GM21367 (cell line): ENCODE measurements around the gene ASIC1.

Source experiments
- ATAC-seq: cut with Tn5 transposase; IDR thresholded peaks from one replicate; pipeline ENCODE4 v1.9.1; 2021; ENCODE audit not compliant: unreplicated experiment

The ASIC1 gene

DNA sequence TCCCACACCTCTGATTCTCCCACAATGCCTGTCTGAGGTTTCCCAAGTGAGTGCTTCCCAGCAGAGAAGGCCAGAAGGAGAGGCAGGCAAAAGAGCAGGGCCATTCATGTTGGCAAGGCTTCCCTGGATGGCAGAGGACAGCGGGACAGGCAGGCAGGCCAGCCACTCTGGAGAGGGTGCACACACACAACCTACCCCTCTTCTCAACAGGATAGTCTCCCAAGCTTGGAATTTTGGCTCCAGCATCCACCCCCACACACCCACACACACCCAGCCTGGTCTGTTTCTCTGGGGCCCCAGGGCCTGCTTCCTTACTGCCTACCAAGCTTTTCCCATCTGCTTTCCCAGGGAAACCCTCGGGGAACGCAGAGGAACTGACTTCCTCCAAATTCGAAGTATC is 16.7 kb upstream of the ASIC1 start:
- no peak for ATAC-seq

DNA sequence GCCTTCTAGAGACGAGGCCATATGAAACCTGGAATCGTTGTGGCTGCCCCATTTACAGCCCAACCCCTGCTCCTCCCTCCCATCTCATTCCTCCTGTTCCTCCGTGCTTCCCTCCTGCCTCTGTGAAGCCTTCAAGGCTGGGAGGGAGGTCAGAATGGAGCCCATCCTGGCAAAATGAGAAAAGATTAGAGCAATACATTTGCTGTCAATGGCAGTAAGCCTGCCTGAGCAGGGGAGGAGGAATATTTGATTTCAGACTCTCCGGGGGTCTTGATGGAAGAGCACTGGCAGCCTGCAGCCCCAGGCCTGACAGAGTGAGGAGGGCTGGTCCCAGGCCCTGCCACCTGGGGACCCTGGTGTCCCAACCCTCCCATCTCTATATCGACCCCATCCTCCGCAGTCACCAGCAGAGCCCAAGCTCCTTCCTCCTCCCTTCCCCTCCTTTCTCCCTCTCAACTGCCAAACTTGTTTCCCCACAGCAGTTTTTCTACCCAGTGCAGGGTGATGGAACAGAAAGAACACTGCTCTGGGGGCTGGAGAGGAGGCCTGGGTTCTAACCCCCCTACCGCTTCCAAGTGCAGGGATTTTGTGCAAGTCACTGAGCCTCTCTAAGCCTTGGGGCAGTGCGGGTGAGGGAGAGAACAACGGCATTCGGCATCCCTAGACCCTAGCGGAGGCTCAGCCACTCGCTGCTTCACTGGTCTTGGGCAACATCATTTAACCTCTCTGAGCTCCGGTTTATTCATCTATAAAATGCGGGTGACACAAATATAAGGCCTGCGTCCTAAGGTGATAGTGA is 16.1 kb upstream of the ASIC1 start:
- ATAC-seq, result no peak

DNA sequence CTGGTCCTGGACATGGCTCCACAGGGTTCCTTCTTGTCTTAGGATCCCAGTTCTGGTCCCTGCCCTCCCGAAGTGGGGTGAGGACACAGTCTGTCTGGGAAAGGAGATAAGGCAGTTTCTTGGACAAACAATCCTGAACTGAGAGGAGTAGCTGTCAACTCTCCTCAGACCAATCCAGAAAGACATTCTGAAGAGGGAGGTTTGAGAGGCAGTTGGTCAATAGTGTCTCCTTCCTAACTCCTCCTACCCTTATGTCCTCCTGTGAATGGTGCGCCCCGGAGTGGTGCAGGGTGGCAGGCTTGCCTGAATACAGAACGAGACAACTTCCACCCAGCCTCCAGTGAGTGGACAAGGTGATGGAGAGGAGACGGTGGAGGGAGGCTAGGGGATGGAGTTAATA is 15.4 kb upstream of the ASIC1 start:
- no peak for ATAC-seq

DNA sequence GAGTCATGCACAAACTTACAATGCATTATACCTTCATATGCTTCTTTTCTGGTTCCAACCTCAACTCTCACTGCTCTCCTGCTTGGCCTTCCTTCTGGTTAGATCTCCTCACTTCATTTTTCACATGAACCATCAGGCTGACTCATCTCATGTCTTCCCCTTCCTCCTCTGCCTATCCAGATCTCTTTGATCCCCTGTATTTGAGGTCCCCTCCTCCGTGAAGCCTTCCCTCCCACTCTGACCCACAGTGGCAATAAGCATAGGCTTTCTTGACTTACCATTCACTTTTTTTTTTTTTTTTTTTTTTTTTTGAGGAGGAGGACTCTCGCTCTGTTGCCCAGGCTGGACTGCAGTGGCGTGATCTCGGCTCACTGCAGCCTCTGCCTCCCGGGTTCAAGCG is 14.7 kb upstream of the ASIC1 start:
- ATAC-seq, result no peak

DNA sequence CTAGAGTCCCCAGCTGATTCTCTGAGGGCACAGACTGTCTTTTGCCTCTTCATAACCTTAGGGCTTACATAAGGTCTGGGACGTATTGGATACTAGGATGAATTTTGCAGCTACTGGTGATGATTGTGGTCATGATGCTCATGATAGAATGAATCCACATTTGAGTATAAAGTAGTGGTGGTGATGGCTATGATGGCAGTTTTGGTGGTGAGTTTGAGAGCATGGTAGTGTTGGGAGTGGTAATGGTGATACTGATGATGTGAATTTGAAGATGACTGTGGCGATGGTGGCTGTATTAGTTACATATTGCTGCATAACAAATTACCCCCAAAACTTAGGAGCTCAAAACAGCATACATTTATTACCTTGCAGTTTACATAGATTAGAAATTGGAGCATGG is 14.1 kb upstream of the ASIC1 start:
- no peak for ATAC-seq

DNA sequence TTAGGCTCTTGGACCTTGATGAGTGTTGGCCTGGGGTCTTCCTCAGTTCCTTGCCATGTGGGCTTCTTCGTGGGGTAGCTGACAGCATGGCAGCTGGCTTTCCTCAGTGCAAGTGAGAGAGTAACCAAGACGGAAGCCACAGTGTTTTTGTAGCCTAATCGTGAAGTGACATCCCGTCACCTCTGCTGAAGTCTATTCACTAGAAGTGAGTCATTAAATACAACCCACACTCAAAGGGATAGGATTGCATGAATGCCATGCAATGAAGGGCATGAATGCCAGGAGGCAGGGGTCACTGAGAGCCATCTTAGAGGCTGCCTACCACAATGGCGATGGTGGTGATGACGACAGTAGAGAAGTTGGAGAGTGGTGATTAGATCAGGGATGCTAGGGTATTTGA is 13.5 kb upstream of the ASIC1 start:
- no peak for ATAC-seq

DNA sequence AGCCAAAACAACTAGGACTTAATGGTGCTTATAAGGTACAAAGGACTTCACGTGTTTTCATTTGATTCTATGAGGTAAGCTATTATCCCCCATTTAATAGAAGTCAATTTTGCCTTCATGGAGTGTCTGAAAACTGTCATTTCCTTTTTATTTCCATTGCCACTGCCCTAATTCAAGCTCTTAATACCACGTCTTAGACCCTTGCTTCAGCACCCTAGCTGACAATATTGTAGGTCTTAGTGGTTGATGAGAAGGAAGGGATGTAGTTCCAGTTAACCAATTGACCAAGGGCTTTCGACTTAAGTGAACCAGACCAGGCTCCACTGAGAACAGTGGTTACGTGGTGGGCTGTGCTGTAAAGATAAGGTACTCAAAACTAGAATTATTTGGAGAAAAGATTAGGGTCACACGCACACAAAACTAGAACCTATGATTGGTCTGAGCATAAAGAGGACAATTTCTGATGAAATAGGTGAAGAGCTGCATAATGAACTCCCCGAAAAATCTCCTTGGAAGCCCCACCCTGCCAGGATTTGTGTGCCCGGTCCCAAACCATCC is 9.6 kb upstream of the ASIC1 start:
- ATAC-seq, result no peak

DNA sequence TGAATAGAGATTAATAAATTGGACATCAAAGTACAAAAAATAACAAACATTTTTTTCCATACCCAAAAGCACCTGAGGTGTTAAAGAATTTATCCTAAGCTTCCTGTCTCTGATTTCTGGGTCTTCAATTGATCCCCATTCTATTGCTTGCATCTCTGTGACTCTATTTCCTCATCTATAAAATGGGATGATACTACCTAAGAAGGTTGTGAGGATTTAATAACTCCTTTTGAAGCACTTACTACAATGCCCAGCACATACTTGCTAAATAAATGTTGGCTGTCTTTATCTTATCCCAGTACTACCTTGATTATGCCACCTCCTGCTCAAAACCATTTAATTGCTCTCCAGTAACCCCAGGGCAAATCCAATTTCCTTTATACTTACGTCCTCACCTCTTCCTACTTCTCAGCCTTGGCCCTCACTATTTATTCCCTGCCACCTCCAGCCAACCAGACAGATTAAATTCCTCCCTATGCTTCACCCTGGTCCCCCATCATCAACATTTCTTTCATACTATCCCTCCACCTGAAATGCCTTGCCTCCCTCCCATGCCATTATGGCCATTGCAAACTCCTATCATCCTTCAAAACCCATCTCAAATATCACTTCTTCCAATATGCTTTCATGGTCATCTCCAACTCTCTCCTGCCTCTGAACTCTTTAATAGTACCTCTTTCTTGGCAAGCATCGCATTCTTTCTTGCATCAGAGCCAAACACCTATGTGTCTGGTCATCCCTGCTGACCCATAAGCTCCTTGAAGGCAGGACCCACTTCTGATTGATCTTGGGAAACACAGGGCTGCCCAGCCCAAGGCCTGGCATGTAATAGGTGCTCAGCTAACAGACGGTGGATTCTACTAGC is 7.9 kb upstream of the ASIC1 start:
- no peak for ATAC-seq

DNA sequence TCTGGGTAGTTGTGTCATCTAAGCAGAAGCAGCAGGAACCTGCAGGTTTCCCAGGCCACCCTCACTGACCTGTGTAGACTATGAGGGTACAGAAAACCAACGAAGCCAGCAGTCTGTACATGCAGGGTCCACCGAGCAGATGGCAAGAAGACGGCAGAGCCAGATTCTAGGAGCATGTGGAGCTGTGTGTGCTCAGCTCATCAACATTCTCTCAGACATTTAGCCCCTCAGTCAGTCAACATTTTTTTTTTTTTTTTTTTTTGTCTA is 7.3 kb upstream of the ASIC1 start:
- no peak for ATAC-seq

DNA sequence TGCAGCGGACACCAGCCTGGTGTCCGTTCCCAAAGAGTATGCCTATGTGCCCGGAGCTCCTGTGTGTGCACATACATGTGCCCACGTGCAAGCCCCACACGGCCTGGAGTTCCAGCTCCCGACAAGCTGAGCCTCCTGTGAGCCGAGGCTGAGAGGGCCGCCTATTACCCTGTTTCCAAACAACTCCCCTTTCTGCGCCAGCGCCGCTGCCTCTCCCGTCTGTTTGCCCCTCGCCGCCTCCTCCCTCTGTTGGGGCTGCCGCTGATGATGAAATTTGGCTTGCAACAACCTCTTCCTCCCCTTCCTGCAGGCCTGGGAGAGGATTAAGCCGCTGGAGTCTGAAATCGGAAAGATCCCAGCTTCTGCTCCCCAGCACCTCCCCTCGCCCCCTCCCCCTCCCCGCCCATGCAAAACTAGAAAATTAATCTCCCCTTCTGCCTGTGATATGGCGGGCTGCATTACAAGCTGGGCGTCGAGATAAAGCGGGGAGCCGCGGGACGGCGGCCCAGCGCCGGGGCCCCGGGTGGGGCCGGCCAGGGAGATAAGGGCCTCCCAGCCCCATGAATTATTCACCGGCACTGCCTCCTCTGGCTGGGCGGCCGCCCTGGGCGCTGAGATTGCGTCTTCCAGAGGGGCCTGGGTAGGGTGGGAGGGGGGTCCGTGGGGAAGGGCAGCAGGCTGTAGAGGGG is 6.8 kb upstream of the ASIC1 start:
- ATAC-seq, result no peak

DNA sequence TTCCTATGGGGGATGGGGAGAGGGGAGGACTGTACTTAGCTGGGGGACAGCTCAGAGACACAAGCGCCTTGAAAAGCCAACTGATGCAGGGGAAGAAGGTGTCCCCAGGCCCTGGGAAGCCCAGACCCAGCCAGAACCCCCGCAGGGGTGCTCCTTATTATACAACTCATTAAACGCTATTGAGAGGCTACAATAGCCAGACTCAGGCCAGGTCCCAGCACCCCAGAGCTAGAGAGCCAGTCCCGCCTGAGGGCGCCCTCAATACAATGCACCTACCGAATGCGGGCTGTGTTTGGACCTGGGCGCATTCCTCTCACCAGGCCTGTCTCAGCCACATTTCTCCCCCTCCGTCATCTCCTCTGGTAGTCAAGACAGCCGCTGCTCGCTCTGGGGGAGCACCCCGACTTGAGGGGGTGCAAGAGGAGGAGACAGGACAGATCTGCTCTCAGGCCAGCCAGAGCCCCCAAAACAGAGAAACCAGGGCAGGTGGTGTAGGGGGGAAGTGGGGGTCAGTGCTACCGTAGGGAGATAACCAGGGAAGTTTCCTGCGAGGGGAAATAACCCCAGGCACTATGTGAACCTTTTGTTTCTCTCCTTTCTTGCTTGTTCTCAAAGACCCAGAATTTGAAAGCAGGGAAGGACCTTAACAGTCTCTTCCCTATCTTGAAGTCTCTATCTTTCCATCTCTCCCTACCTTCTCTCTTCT is 6.1 kb upstream of the ASIC1 start:
- no peak for ATAC-seq

DNA sequence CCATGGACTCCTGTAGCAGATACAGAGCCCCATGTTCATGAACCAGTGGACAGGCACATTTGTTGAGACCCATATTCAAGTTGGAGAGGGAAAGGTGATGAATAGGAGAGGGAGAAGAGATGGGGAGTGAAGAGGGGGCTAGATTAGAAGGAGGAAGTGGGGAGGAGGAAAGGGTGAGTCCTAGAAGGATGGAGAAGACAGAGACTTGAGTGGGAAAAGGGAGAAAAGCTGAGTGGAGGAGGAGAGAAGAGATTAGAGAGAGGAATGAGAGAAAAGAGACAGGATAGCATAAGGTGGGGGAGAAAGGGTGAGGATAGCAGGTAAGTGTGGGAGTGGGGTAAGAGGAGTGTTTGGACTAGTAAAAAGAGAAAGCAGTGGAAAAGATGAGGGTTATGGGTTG is 4.9 kb upstream of the ASIC1 start:
- no peak for ATAC-seq

DNA sequence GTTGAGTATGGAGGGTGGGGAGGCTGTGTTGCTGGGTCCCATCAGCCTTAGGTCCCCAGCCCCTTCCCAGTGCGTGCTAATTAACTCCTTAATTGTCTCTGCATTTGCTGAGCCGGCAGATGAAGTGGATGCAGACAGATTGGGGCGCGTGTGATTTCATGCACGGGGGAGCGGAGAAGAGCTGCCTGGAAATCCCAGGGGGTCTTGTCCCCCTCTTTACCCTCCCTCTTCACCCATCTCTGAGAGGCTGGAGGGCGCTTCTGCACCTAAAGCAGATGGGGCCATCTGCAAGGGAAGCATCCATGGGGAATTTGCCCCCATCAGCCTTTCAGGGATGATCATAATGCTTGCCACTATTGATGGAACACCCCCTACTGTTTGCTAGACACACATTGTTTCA is 4.4 kb upstream of the ASIC1 start:
- no peak for ATAC-seq

DNA sequence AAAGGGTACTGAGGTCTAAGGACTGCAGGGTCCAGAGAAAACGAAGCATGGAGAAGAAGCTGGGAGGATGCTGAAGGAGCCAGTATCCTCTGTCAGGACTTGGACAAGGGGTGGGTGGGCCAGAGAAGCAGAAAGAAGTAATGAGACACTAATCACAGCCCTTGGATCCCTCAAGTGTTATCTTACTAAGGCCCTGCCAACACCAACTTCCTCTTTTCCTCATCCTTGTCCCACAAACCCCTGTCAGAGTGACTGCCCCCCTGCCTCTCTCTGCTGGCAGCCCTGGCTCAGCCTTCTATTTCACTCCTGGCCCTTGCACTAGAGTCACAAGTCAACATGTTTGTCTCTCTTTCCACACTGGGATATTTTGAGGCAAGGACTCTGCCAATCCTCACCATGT is 3.8 kb upstream of the ASIC1 start:
- no peak for ATAC-seq

DNA sequence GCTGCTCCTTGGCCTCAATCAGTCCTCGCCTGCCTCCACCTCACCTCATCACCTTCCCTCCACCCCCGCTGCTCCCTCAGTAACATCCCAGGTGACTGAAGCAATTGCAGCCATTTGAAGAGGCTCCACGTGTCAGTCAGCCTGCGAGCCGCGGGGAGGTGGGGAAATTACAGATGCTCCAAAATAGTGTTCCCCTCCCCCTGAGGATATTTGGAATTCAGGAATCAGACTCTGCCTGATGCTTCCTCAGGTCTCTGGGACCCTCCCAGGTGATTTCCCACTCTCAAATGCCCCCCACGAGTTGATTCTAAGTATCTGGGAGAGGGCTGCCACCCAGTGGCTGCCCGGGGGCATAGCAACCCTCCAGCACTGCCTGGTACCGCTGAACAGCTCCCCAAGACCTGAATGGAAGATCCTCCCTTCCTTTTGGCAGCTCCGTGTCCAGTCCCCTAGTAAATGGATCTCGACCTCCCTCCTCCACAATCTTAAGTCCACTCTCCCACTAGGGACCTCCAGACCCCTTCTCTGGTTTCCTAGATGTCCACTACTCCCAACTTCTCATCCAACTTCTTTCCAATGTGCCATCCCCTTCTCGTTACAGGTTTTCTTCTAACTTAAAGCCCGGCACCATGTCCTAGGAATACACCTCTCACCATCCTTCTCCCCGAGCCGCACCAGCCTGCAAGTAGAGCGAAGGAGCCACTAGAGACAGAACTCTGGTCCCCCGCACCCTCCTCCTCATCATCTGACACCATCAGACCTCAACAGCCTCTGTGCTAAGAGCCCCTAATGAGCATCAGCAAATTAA is 1.4 kb upstream of the ASIC1 start:
- ATAC-seq, result no peak

DNA sequence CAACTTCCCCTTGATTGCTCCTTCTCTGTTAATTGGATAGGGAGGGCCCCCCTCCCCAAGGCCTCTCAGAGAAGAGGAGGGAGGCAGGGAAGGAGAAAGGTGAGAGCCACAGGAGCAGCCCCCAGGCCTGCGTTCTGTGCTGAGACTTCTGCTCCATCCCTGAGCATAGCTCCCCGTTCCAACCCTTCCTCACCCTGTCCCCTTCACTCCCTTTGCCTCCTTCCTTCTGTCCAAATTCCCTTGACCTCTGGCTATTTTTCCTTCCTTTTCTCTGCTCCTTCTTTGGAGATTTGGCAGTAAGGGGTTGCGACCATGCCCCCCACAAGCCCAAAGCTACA is 788 bp upstream of the ASIC1 start:
- no peak for ATAC-seq

DNA sequence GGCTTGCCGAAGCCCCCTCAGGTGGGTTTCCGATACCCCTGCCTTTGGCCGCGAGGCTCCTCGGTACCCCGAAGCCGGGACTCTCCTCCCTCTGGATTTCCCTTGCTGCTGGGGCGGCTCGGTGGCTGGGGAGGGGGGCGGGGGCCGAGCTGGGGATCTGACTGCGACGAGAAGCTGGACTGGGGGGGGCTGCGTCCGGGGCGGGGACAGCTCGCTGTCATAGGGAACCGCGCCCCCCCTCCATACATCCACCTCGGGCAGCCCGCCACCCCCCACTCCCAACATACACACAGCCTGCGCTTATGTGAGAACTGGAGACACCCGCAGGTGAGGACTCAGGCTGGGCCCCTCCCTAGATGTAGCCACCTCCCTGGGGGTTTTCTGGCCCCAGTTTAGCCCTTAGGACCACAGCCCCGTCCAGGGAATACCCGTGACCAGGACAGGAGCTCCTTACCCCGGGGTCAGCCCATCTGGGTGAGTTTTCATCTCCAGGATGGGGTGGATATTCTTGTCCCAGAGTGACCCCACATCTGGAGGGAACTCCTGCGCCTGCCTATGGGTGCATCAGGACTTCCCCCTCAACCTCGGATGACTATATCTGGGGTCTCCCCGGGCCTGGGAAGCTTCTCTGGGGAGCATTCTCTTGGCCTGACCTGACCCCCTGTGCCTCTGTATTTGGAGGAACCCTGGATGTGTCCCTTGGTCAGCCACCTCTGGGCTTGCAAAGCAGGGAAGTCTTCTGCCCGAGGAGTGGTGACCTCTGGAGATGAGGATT is 687 bp downstream of the ASIC1 start:
- no peak for ATAC-seq

DNA sequence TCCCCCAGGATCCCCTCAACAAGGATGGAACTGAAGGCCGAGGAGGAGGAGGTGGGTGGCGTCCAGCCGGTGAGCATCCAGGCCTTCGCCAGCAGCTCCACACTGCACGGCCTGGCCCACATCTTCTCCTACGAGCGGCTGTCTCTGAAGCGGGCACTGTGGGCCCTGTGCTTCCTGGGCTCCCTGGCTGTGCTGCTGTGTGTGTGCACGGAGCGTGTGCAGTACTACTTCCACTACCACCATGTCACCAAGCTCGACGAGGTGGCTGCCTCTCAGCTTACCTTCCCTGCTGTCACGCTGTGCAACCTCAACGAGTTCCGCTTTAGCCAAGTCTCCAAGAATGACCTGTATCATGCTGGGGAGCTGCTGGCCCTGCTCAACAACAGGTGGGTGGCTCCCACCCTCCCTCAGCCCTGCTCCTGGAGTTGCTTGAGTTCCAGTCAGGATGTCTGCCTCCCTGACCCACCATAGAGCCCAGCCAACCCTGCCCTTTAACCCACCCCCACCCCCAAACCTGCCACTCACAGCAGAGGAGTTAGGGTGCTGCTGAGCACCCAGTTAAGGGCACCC is 1.4 kb downstream of the ASIC1 start:
- no peak for ATAC-seq

DNA sequence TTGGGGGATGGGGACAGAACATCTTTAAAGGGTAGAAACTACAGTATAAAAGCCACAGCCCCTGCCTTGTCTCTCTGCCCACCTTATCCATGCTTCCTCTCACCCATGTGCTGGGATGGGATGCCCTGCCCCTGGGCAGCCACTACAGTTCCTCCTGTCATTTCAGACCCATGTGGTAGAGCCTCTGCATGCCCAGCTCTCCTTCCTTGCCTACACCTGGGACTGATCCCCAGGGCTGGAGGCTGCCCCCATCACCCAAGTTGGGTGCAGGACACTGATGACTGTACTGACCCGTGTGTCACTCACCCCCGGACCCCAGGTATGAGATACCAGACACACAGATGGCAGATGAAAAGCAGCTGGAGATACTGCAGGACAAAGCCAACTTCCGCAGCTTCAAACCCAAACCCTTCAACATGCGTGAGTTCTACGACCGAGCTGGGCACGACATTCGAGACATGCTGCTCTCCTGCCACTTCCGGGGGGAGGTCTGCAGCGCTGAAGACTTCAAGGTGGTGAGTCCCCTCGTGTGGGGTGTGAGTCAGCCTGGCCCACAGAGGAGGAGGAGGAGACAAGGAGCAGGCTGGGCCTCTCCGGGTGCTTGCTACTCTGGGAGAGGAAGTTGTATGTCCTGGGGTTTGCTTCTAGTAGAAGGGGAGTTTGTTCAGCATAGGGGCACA is 2.2 kb downstream of the ASIC1 start:
- ATAC-seq, result no peak
